ENCODE measurements around the gene RUNX3.

Gene RUNX3

GRCh38 chr1:24970399-24970753 is 40.3 kb upstream of the RUNX3 start:
- Histone ChIP-seq H4K91ac (ENCODE audit: low read depth, low read length) (no peak overlapping the region), H2AK5ac (ENCODE audit: low read length) (no peak overlapping the region), H3K79me2 (ENCODE audit: control insufficient read depth, insufficient read depth, low read length, poor library complexity) (no peaks in the 10 kb centered on the region), H4K12ac (ENCODE audit: low read depth, low read length) (no peak overlapping the region), H2BK120ac (ENCODE audit: insufficient read depth, low read length, poor library complexity) (no peak overlapping the region), H3K4me1 (ENCODE audit: control insufficient read depth in 1 of 2, insufficient read depth in 2 of 2, low read length in 2 of 2) (peaks cover 4 to 12% of the 10 kb centered on the region in 2 experiments), H4K8ac (ENCODE audit: low read depth, low read length) (no peak overlapping the region), H3K27me3 (ENCODE audit: insufficient read depth, low read length) (no peaks in the 10 kb centered on the region), H3K18ac (ENCODE audit: low read length) (no peak overlapping the region), H2BK5ac (ENCODE audit: low read depth, low read length, poor library complexity) (no peak overlapping the region), H3K79me1 (ENCODE audit: low read length) (peaks cover 6% of the 10 kb centered on the region), H3K23ac (ENCODE audit: low read length) (no peak overlapping the region), H3K4me2 (ENCODE audit: low read length) (no peak overlapping the region), H3K9ac (ENCODE audit: low read length) (no peak overlapping the region), H2BK12ac (ENCODE audit: low read length) (no peak overlapping the region), H3K9me3 (ENCODE audit: insufficient read depth, low read depth, low read length) (peaks cover 3% of the 10 kb centered on the region), H3K4ac (ENCODE audit: low read depth, low read length) (no peak overlapping the region), H3K27ac (ENCODE audit: low read depth, low read length) (no peak overlapping the region), H2AFZ (ENCODE audit: insufficient read depth, low read length, poor library complexity) (no peak overlapping the region), H3K4me3 (ENCODE audit: low read depth, low read length) (no peak overlapping the region), H3K36me3 (ENCODE audit: control insufficient read depth in 1 of 2, insufficient read depth in 2 of 2, low read length in 2 of 2) (no peaks in the 10 kb centered on the region), H3K14ac (ENCODE audit: low read length) (no peak overlapping the region)
- DNase-seq = no peak
- WGBS (ENCODE audit: extremely low coverage, insufficient coverage, insufficient read length) = no CpG with 5 or more reads among the region's 13 CpGs

DNA sequence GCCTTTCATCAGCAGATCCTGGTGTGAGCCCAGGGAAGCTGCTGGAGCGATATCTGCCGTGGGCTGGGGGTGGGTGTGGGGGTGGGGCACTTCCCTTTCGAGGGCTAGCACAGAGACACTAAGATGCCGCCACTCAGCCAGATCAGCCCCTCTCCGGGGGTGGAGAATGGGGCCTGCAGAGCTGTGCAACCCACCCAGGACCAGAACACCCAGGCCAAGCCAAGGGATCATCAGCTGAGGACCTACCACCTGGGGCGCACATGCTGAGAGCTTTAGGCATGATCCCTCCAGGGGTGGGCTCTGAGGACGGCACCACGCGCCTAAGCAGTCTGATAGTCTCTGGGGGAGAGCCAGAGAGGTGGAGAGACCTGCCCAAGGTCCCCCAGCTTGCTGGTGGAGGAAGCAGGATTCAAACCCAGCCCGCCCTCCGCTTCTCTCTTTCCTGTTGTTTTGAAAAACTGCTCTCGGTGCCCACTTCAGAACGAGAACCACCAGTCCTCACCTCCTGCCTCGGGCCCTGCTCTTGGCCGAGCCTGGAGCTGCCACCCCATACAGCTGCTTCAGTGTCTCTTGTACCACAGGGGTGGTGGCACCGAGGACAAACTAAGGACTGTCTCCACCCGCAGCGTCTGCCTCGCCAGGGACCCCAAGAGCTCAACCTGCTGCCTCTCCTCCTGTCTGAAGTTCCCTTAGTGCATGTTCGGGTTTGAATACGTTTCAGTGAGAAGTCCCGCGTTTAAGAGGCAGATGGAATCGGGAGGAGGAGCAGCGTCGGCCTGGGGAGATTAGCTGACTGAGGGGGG is 39.7 kb upstream of the RUNX3 start:
- DNase-seq = no peak
- H3K23ac ChIP-seq (ENCODE audit: low read length) = no peak overlapping the region
- H3K4ac ChIP-seq (ENCODE audit: low read depth, low read length) = no peak overlapping the region
- H3K79me1 ChIP-seq (ENCODE audit: low read length) = peaks cover 6% of the 10 kb centered on the region
- H3K18ac ChIP-seq (ENCODE audit: low read length) = no peak overlapping the region
- no CpG with 5 or more reads among the region's 26 CpGs for WGBS (ENCODE audit: extremely low coverage, insufficient coverage, insufficient read length)
- H3K27me3 ChIP-seq (ENCODE audit: insufficient read depth, low read length) = no peaks in the 10 kb centered on the region
- H2AK5ac ChIP-seq (ENCODE audit: low read length) = no peak overlapping the region
- no peak overlapping the region for H2BK120ac ChIP-seq (ENCODE audit: insufficient read depth, low read length, poor library complexity)
- no peak overlapping the region for H3K4me3 ChIP-seq (ENCODE audit: low read depth, low read length)
- H2AFZ ChIP-seq (ENCODE audit: insufficient read depth, low read length, poor library complexity) = no peak overlapping the region
- no peaks in the 10 kb centered on the region for H3K36me3 ChIP-seq (ENCODE audit: control insufficient read depth in 1 of 2, insufficient read depth in 2 of 2, low read length in 2 of 2)
- H2BK12ac ChIP-seq (ENCODE audit: low read length) = no peak overlapping the region
- H3K9ac ChIP-seq (ENCODE audit: low read length) = no peak overlapping the region
- no peaks in the 10 kb centered on the region for H3K79me2 ChIP-seq (ENCODE audit: control insufficient read depth, insufficient read depth, low read length, poor library complexity)
- H4K91ac ChIP-seq (ENCODE audit: low read depth, low read length) = no peak overlapping the region
- peaks cover 2% of the 10 kb centered on the region for H3K9me3 ChIP-seq (ENCODE audit: insufficient read depth, low read depth, low read length)
- no peak overlapping the region for H4K8ac ChIP-seq (ENCODE audit: low read depth, low read length)
- H3K14ac ChIP-seq (ENCODE audit: low read length) = no peak overlapping the region
- H2BK5ac ChIP-seq (ENCODE audit: low read depth, low read length, poor library complexity) = no peak overlapping the region
- no peak overlapping the region for H3K4me2 ChIP-seq (ENCODE audit: low read length)
- H3K27ac ChIP-seq (ENCODE audit: low read depth, low read length) = no peak overlapping the region
- H4K12ac ChIP-seq (ENCODE audit: low read depth, low read length) = no peak overlapping the region
- H3K4me1 ChIP-seq (ENCODE audit: control insufficient read depth in 1 of 2, insufficient read depth in 2 of 2, low read length in 2 of 2) = peaks cover 4 to 12% of the 10 kb centered on the region in 2 experiments

- no peak overlapping the region for H3K4me2 ChIP-seq (ENCODE audit: low read length)
- H3K14ac ChIP-seq (ENCODE audit: low read length) = no peak overlapping the region
- peaks cover 6% of the 10 kb centered on the region for H3K79me1 ChIP-seq (ENCODE audit: low read length)
- no peak overlapping the region for H2AFZ ChIP-seq (ENCODE audit: insufficient read depth, low read length, poor library complexity)
- H3K27me3 ChIP-seq (ENCODE audit: insufficient read depth, low read length) = no peaks in the 10 kb centered on the region
- no CpG with 5 or more reads among the region's 14 CpGs for WGBS (ENCODE audit: extremely low coverage, insufficient coverage, insufficient read length)
- H3K9me3 ChIP-seq (ENCODE audit: insufficient read depth, low read depth, low read length) = peaks cover 2% of the 10 kb centered on the region
- no peak overlapping the region for H4K12ac ChIP-seq (ENCODE audit: low read depth, low read length)
- no peak overlapping the region for H2AK5ac ChIP-seq (ENCODE audit: low read length)
- H3K4me1 ChIP-seq (ENCODE audit: control insufficient read depth in 1 of 2, insufficient read depth in 2 of 2, low read length in 2 of 2) = peaks cover 4 to 12% of the 10 kb centered on the region in 2 experiments
- H2BK12ac ChIP-seq (ENCODE audit: low read length) = no peak overlapping the region
- no peak overlapping the region for H3K27ac ChIP-seq (ENCODE audit: low read depth, low read length)
- no peak overlapping the region for H3K4ac ChIP-seq (ENCODE audit: low read depth, low read length)
- no peaks in the 10 kb centered on the region for H3K36me3 ChIP-seq (ENCODE audit: control insufficient read depth in 1 of 2, insufficient read depth in 2 of 2, low read length in 2 of 2)
- DNase-seq = no peak
- no peak overlapping the region for H3K23ac ChIP-seq (ENCODE audit: low read length)
- no peak overlapping the region for H2BK120ac ChIP-seq (ENCODE audit: insufficient read depth, low read length, poor library complexity)
- no peaks in the 10 kb centered on the region for H3K79me2 ChIP-seq (ENCODE audit: control insufficient read depth, insufficient read depth, low read length, poor library complexity)
- H4K8ac ChIP-seq (ENCODE audit: low read depth, low read length) = no peak overlapping the region
- no peak overlapping the region for H3K18ac ChIP-seq (ENCODE audit: low read length)
- H2BK5ac ChIP-seq (ENCODE audit: low read depth, low read length, poor library complexity) = no peak overlapping the region
- H3K9ac ChIP-seq (ENCODE audit: low read length) = no peak overlapping the region
- no peak overlapping the region for H4K91ac ChIP-seq (ENCODE audit: low read depth, low read length)
- H3K4me3 ChIP-seq (ENCODE audit: low read depth, low read length) = no peak overlapping the region
These were observed 39.0 kb upstream of the RUNX3 start for GRCh38 chr1:24968941-24969585.

GRCh38 chr1:24967962-24968361 is 37.9 kb upstream of the RUNX3 start:
- Histone ChIP-seq H3K18ac (ENCODE audit: low read length) (no peak overlapping the region), H2AFZ (ENCODE audit: insufficient read depth, low read length, poor library complexity) (no peak overlapping the region), H4K91ac (ENCODE audit: low read depth, low read length) (no peak overlapping the region), H3K23ac (ENCODE audit: low read length) (no peak overlapping the region), H3K79me2 (ENCODE audit: control insufficient read depth, insufficient read depth, low read length, poor library complexity) (no peaks in the 10 kb centered on the region), H4K8ac (ENCODE audit: low read depth, low read length) (no peak overlapping the region), H3K4me1 (ENCODE audit: control insufficient read depth in 1 of 2, insufficient read depth in 2 of 2, low read length in 2 of 2) (peaks cover 4 to 12% of the 10 kb centered on the region in 2 experiments), H3K4me3 (ENCODE audit: low read depth, low read length) (no peak overlapping the region), H3K14ac (ENCODE audit: low read length) (no peak overlapping the region), H3K27me3 (ENCODE audit: insufficient read depth, low read length) (no peaks in the 10 kb centered on the region), H2BK12ac (ENCODE audit: low read length) (no peak overlapping the region), H3K4ac (ENCODE audit: low read depth, low read length) (no peak overlapping the region), H3K9me3 (ENCODE audit: insufficient read depth, low read depth, low read length) (no peaks in the 10 kb centered on the region), H2BK120ac (ENCODE audit: insufficient read depth, low read length, poor library complexity) (no peak overlapping the region), H3K36me3 (ENCODE audit: control insufficient read depth in 1 of 2, insufficient read depth in 2 of 2, low read length in 2 of 2) (no peaks in the 10 kb centered on the region), H3K4me2 (ENCODE audit: low read length) (no peak overlapping the region), H3K27ac (ENCODE audit: low read depth, low read length) (no peak overlapping the region), H4K12ac (ENCODE audit: low read depth, low read length) (no peak overlapping the region), H3K79me1 (ENCODE audit: low read length) (peaks cover 6% of the 10 kb centered on the region), H2AK5ac (ENCODE audit: low read length) (no peak overlapping the region), H2BK5ac (ENCODE audit: low read depth, low read length, poor library complexity) (no peak overlapping the region), H3K9ac (ENCODE audit: low read length) (no peak overlapping the region)
- no peak for DNase-seq
- WGBS (ENCODE audit: extremely low coverage, insufficient coverage, insufficient read length) = no CpG with 5 or more reads among the region's 6 CpGs

All from trophoblast cell (in vitro differentiated cells and primary cell).